SK-N-SH treated with all-trans-retinoic acid at 6 μM for 48 hours (cell line): ENCODE measurements around the gene COL25A1.

ENCODE experiments used
- ATAC-seq: fragments of 200-7000 bp; cut with Tn5 transposase; 3 replicates; pipeline ENCODE4 v1.9.1; 2020; ENCODE audit warnings: mild to moderate bottlenecking, moderate library complexity
- ARNTL ChIP-seq: fragments of 450-650 bp; formaldehyde crosslinking; IDR thresholded peaks from 2 replicates; pipeline ENCODE4 v1.5.0; 2020; ENCODE audit warnings: low read depth, mild to moderate bottlenecking, moderate library complexity, borderline replicate concordance
- BACH2 ChIP-seq: fragments of 250-450 bp; sonication (Bioruptor Pico); IDR thresholded peaks from 2 replicates; pipeline ENCODE4 v1.9.0; 2021; ENCODE audit warnings: mild to moderate bottlenecking, borderline replicate concordance
- CSDC2 ChIP-seq: fragments of 250-450 bp; sonication (Bioruptor Pico); IDR thresholded peaks from 2 replicates; pipeline ENCODE4 v1.5.0; 2020; ENCODE audit warnings: mild to moderate bottlenecking, moderate library complexity
- ESRRG ChIP-seq: fragments of 250-450 bp; sonication (Bioruptor Pico); IDR thresholded peaks from 2 replicates; pipeline ENCODE4 v1.6.1; 2021; ENCODE audit warnings: mild to moderate bottlenecking
- GLIS3 ChIP-seq: fragments of 250-450 bp; sonication (Bioruptor Pico); IDR thresholded peaks from 2 replicates; pipeline ENCODE4 v1.5.0; 2020; ENCODE audit warnings: mild to moderate bottlenecking, moderate library complexity
- OSR1 ChIP-seq: fragments of 250-450 bp; sonication (Bioruptor Pico); IDR thresholded peaks from 2 replicates; pipeline ENCODE4 v1.8.0; 2022; ENCODE audit warnings: moderate library complexity, mild to moderate bottlenecking, inconsistent platforms
- PPARA ChIP-seq: fragments of 250-450 bp; sonication (Bioruptor Pico); IDR thresholded peaks from 2 replicates; pipeline ENCODE4 v1.5.0; 2020; ENCODE audit warnings: mild to moderate bottlenecking, borderline replicate concordance
- RARB ChIP-seq: fragments of 250-450 bp; sonication (Bioruptor Pico); IDR thresholded peaks from 2 replicates; pipeline ENCODE4 v1.8.0; 2021; ENCODE audit warnings: mild to moderate bottlenecking, moderate library complexity
- SNAI2 ChIP-seq: fragments of 250-450 bp; sonication (Bioruptor Pico); IDR thresholded peaks from 2 replicates; pipeline ENCODE4 v1.5.0; 2020; ENCODE audit warnings: mild to moderate bottlenecking, moderate library complexity
- TCF4 ChIP-seq: fragments of 250-450 bp; sonication (Bioruptor Pico); IDR thresholded peaks from 2 replicates; pipeline ENCODE4 v1.8.0; 2021; ENCODE audit warnings: mild to moderate bottlenecking, moderate library complexity, borderline replicate concordance
- TOX ChIP-seq: fragments of 250-450 bp; sonication (Bioruptor Pico); IDR thresholded peaks from 2 replicates; pipeline ENCODE4 v1.8.0; 2021; ENCODE audit warnings: mild to moderate bottlenecking, moderate library complexity, borderline replicate concordance
- TSHZ2 ChIP-seq: fragments of 250-450 bp; sonication (Bioruptor Pico); IDR thresholded peaks from 2 replicates; pipeline ENCODE4 v1.5.0; 2020; ENCODE audit warnings: mild to moderate bottlenecking, moderate library complexity
- ZC3H10 ChIP-seq: fragments of 250-450 bp; sonication (Bioruptor Pico); IDR thresholded peaks from 2 replicates; pipeline ENCODE4 v1.5.1; 2021; ENCODE audit warnings: mild to moderate bottlenecking, moderate library complexity
- ZFP3 ChIP-seq: fragments of 250-450 bp; sonication (Bioruptor Pico); IDR thresholded peaks from 2 replicates; pipeline ENCODE4 v1.5.0; 2020; ENCODE audit warnings: mild to moderate bottlenecking, moderate library complexity
- ZNF565 ChIP-seq: fragments of 450-650 bp; formaldehyde crosslinking; conservative IDR thresholded peaks from 2 replicates; pipeline ENCODE4 v1.5.0; 2020; ENCODE audit warnings: low read depth, mild to moderate bottlenecking, moderate library complexity
- ZNF70 ChIP-seq: fragments of 450-650 bp; formaldehyde crosslinking; IDR thresholded peaks from 2 replicates; pipeline ENCODE4 v1.5.0; 2020; ENCODE audit warnings: mild to moderate bottlenecking, moderate library complexity
- ZNF8 ChIP-seq: fragments of 450-650 bp; formaldehyde crosslinking; IDR thresholded peaks from 2 replicates; pipeline ENCODE4 v1.5.0; 2020; ENCODE audit warnings: mild to moderate bottlenecking, moderate library complexity
- TF ChIP-seq, protein P1 (sequence below): fragments of 250-450 bp; sonication (Bioruptor Pico); IDR thresholded peaks from 2 replicates; pipeline ENCODE4 v1.8.0; 2020; ENCODE audit warnings: mild to moderate bottlenecking, moderate library complexity, borderline replicate concordance
- TF ChIP-seq, protein P2 (sequence below): fragments of 250-450 bp; sonication (Bioruptor Pico); IDR thresholded peaks from 2 replicates; pipeline ENCODE4 v1.8.0; 2021; ENCODE audit warnings: low read depth, mild to moderate bottlenecking, moderate library complexity, borderline replicate concordance
- TF ChIP-seq, protein P3 (sequence below): fragments of 250-450 bp; sonication (Bioruptor Pico); IDR thresholded peaks from 2 replicates; pipeline ENCODE4 v1.5.1; 2021; ENCODE audit warnings: mild to moderate bottlenecking, moderate library complexity
- TF ChIP-seq, protein P4 (sequence below): fragments of 250-450 bp; sonication (Bioruptor Pico); IDR thresholded peaks from 2 replicates; pipeline ENCODE4 v1.5.1; 2020; ENCODE audit warnings: low read depth, mild to moderate bottlenecking, moderate library complexity

Gene COL25A1

GRCh38 chr4:109294006-109294405 lies 8.5 kb downstream of the COL25A1 start:
- no peak for ATAC-seq
- TF ChIP-seq, protein P1, sequence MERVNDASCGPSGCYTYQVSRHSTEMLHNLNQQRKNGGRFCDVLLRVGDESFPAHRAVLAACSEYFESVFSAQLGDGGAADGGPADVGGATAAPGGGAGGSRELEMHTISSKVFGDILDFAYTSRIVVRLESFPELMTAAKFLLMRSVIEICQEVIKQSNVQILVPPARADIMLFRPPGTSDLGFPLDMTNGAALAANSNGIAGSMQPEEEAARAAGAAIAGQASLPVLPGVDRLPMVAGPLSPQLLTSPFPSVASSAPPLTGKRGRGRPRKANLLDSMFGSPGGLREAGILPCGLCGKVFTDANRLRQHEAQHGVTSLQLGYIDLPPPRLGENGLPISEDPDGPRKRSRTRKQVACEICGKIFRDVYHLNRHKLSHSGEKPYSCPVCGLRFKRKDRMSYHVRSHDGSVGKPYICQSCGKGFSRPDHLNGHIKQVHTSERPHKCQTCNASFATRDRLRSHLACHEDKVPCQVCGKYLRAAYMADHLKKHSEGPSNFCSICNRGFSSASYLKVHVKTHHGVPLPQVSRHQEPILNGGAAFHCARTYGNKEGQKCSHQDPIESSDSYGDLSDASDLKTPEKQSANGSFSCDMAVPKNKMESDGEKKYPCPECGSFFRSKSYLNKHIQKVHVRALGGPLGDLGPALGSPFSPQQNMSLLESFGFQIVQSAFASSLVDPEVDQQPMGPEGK, result no peak
- TF ChIP-seq ZNF70 (CRISPR knock-in tag) (no peak), ZNF8 (CRISPR knock-in tag) (no peak), ZC3H10 (CRISPR knock-in tag) (no peak), ZNF565 (CRISPR knock-in tag) (no peak), CSDC2 (no peak), TOX (CRISPR knock-in tag) (no peak), TCF4 (CRISPR knock-in tag) (no peak), ARNTL (CRISPR knock-in tag) (no peak), BACH2 (CRISPR knock-in tag) (no peak)
- TF ChIP-seq, protein P2, sequence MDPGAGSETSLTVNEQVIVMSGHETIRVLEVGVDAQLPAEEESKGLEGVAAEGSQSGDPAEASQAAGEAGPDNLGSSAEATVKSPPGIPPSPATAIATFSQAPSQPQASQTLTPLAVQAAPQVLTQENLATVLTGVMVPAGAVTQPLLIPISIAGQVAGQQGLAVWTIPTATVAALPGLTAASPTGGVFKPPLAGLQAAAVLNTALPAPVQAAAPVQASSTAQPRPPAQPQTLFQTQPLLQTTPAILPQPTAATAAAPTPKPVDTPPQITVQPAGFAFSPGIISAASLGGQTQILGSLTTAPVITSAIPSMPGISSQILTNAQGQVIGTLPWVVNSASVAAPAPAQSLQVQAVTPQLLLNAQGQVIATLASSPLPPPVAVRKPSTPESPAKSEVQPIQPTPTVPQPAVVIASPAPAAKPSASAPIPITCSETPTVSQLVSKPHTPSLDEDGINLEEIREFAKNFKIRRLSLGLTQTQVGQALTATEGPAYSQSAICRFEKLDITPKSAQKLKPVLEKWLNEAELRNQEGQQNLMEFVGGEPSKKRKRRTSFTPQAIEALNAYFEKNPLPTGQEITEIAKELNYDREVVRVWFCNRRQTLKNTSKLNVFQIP (CRISPR knock-in tag), result no peak
- TF ChIP-seq, protein P3, sequence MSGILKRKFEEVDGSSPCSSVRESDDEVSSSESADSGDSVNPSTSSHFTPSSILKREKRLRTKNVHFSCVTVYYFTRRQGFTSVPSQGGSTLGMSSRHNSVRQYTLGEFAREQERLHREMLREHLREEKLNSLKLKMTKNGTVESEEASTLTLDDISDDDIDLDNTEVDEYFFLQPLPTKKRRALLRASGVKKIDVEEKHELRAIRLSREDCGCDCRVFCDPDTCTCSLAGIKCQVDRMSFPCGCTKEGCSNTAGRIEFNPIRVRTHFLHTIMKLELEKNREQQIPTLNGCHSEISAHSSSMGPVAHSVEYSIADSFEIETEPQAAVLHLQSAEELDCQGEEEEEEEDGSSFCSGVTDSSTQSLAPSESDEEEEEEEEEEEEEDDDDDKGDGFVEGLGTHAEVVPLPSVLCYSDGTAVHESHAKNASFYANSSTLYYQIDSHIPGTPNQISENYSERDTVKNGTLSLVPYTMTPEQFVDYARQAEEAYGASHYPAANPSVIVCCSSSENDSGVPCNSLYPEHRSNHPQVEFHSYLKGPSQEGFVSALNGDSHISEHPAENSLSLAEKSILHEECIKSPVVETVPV, result no peak

- TF ChIP-seq, protein P2 (CRISPR knock-in tag), result no peak
- no peak for TF ChIP-seq TCF4 (CRISPR knock-in tag)
- TF ChIP-seq GLIS3 (CRISPR knock-in tag), result no peak
- no peak for TF ChIP-seq ARNTL (CRISPR knock-in tag)
- TF ChIP-seq, protein P3, result no peak
- TF ChIP-seq ZC3H10 (CRISPR knock-in tag), result no peak
- no peak for TF ChIP-seq PPARA (CRISPR knock-in tag)
- no peak for TF ChIP-seq ZNF70 (CRISPR knock-in tag)
- TF ChIP-seq, protein P1, result no peak
- no peak for TF ChIP-seq RARB
- TF ChIP-seq TOX (CRISPR knock-in tag), result no peak
- TF ChIP-seq ZNF565 (CRISPR knock-in tag), result no peak
- TF ChIP-seq ZFP3 (CRISPR knock-in tag), result no peak
- TF ChIP-seq OSR1 (CRISPR knock-in tag), result no peak
- TF ChIP-seq, protein P4, sequence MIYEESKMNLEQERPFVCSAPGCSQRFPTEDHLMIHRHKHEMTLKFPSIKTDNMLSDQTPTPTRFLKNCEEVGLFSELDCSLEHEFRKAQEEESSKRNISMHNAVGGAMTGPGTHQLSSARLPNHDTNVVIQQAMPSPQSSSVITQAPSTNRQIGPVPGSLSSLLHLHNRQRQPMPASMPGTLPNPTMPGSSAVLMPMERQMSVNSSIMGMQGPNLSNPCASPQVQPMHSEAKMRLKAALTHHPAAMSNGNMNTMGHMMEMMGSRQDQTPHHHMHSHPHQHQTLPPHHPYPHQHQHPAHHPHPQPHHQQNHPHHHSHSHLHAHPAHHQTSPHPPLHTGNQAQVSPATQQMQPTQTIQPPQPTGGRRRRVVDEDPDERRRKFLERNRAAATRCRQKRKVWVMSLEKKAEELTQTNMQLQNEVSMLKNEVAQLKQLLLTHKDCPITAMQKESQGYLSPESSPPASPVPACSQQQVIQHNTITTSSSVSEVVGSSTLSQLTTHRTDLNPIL (CRISPR knock-in tag), result no peak
- TF ChIP-seq TSHZ2 (CRISPR knock-in tag), result no peak
- TF ChIP-seq SNAI2 (CRISPR knock-in tag), result no peak
- no peak for TF ChIP-seq BACH2 (CRISPR knock-in tag)
- TF ChIP-seq ESRRG (CRISPR knock-in tag), result no peak
- no peak for TF ChIP-seq CSDC2
- no peak for ATAC-seq
Observed at GRCh38 chr4:109291707-109292238, 10.7 kb downstream of the COL25A1 start.
